SJCRH30 (cell line): Measurements from ENCODE around the gene PIK3R2. TPM values are rescaled to one million over a fixed set of nuclear protein-coding genes. Genes with fewer than 3 reads are reported as not detected.

Experiments
- DNase-seq, 2 experiments: peaks; one replicate each; pipeline ENCODE4 v3.0.0-alpha.2; 2015 to 2020
- H3K27ac ChIP-seq: fragments of 250-450 bp; sonication (Bioruptor Pico); 2 replicates; pipeline ENCODE4 v1.5.1; 2020; ENCODE audit warnings: mild to moderate bottlenecking, moderate library complexity
- H3K27me3 ChIP-seq: fragments of 250-450 bp; sonication (Bioruptor Pico); 2 replicates; pipeline ENCODE4 v1.5.1; 2020; ENCODE audit warnings: mild to moderate bottlenecking, moderate library complexity
- H3K36me3 ChIP-seq: fragments of 250-450 bp; sonication (Bioruptor Pico); 2 replicates; pipeline ENCODE4 v1.5.1; 2020; ENCODE audit warnings: mild to moderate bottlenecking, moderate library complexity
- H3K4me1 ChIP-seq: fragments of 250-450 bp; sonication (Bioruptor Pico); 2 replicates; pipeline ENCODE4 v1.5.1; 2020; ENCODE audit warnings: mild to moderate bottlenecking, moderate library complexity
- H3K4me3 ChIP-seq: fragments of 250-450 bp; sonication (Bioruptor Pico); 2 replicates; pipeline ENCODE4 v1.5.1; 2020; ENCODE audit warnings: mild to moderate bottlenecking, moderate library complexity
- H3K9me3 ChIP-seq: fragments of 250-450 bp; sonication (Bioruptor Pico); replicated peaks from 2 replicates; pipeline ENCODE4 v1.5.1; 2020; ENCODE audit warnings: mild to moderate bottlenecking, moderate library complexity
- total RNA-seq: library from RNA; depleted of rRNA; stranded (reverse); fragments of >200 nt; shearing (Covaris generic); gene quantifications from 2 replicates; pipeline ENCODE4 v1.2.3, GENCODE V29; 2014

Gene PIK3R2
- total RNA-seq, 1 experiment from 2014 or later: 35.0 TPM

- DNase-seq: no peak
- no peaks in the 10 kb centered on the region for H3K9me3 ChIP-seq
- H3K27me3 ChIP-seq: no peaks in the 10 kb centered on the region
- no peak overlapping the region for H3K27ac ChIP-seq
- 0 out of 2 replicates have a peak, but pooled peaks cover 5% of the 10 kb centered on the region for H3K4me1 ChIP-seq
- no peaks in the 10 kb centered on the region for H3K36me3 ChIP-seq
- H3K4me3 ChIP-seq: no peak overlapping the region
These were observed 33.8 kb upstream of the PIK3R2 start for GRCh38 chr19:18119013-18119716.

- H3K4me1 ChIP-seq: 0 out of 2 replicates have a peak, but pooled peaks cover 5% of the 10 kb centered on the region
- no peaks in the 10 kb centered on the region for H3K27me3 ChIP-seq
- no peaks in the 10 kb centered on the region for H3K9me3 ChIP-seq
- no peak for DNase-seq
- H3K4me3 ChIP-seq: no peak overlapping the region
- H3K27ac ChIP-seq: no peak overlapping the region
- 0 out of 2 replicates have a peak, but pooled peaks cover 2% of the 10 kb centered on the region for H3K36me3 ChIP-seq
These were observed 33.3 kb upstream of the PIK3R2 start for GRCh38 chr19:18119717-18120105.

- 0 out of 2 replicates have a peak, but pooled peaks cover 2% of the 10 kb centered on the region for H3K36me3 ChIP-seq
- 0 out of 2 replicates have a peak, but pooled peaks cover 5% of the 10 kb centered on the region for H3K4me1 ChIP-seq
- no peaks in the 10 kb centered on the region for H3K9me3 ChIP-seq
- DNase-seq: no peak
- no peaks in the 10 kb centered on the region for H3K27me3 ChIP-seq
- H3K27ac ChIP-seq: no peak overlapping the region
- H3K4me3 ChIP-seq: no peak overlapping the region
These were observed 32.8 kb upstream of the PIK3R2 start for GRCh38 chr19:18120127-18120526.

GRCh38 chr19:18121166-18121565 is 31.8 kb upstream of the PIK3R2 start:
- Histone ChIP-seq H3K27ac (no peak overlapping the region), H3K9me3 (no peaks in the 10 kb centered on the region), H3K4me1 (0 out of 2 replicates have a peak, but pooled peaks cover 5% of the 10 kb centered on the region), H3K36me3 (0 out of 2 replicates have a peak, but pooled peaks cover 2% of the 10 kb centered on the region), H3K4me3 (no peak overlapping the region), H3K27me3 (no peaks in the 10 kb centered on the region)
- no peak for DNase-seq

- Histone ChIP-seq H3K9me3 (no peaks in the 10 kb centered on the region), H3K36me3 (0 out of 2 replicates have a peak, but pooled peaks cover 4% of the 10 kb centered on the region), H3K4me1 (0 out of 2 replicates have a peak, but pooled peaks cover 3% of the 10 kb centered on the region), H3K27ac (no peak overlapping the region), H3K27me3 (no peaks in the 10 kb centered on the region), H3K4me3 (no peak overlapping the region)
- no peak for DNase-seq
These were observed 30.5 kb upstream of the PIK3R2 start for GRCh38 chr19:18122424-18122823.

- H3K36me3 ChIP-seq: 0 out of 2 replicates have a peak, but pooled peaks cover 4% of the 10 kb centered on the region
- no peak for DNase-seq
- no peaks in the 10 kb centered on the region for H3K27me3 ChIP-seq
- no peaks in the 10 kb centered on the region for H3K9me3 ChIP-seq
- H3K4me3 ChIP-seq: no peak overlapping the region
- H3K4me1 ChIP-seq: 0 out of 2 replicates have a peak, but pooled peaks cover 2% of the 10 kb centered on the region
- no peak overlapping the region for H3K27ac ChIP-seq
These were observed 29.8 kb upstream of the PIK3R2 start for GRCh38 chr19:18122860-18123795.

- Histone ChIP-seq H3K4me3 (no peak overlapping the region), H3K9me3 (no peaks in the 10 kb centered on the region), H3K36me3 (0 out of 2 replicates have a peak, but pooled peaks cover 4% of the 10 kb centered on the region), H3K27ac (no peak overlapping the region), H3K4me1 (no peaks in the 10 kb centered on the region), H3K27me3 (no peaks in the 10 kb centered on the region)
- DNase-seq: no peak
These were observed 29.1 kb upstream of the PIK3R2 start for GRCh38 chr19:18123819-18124218.

GRCh38 chr19:18126097-18126496 is 26.9 kb upstream of the PIK3R2 start:
- H3K36me3 ChIP-seq: peaks cover 9% of the 10 kb centered on the region; the same call in 1 of the 2 replicates
- no peak overlapping the region for H3K4me3 ChIP-seq

GRCh38 chr19:18128044-18128443 is 24.9 kb upstream of the PIK3R2 start:
- DNase-seq: no peak
- no peaks in the 10 kb centered on the region for H3K27me3 ChIP-seq
- no peaks in the 10 kb centered on the region for H3K9me3 ChIP-seq
- peaks cover 9% of the 10 kb centered on the region; the same call in 1 of the 2 replicates for H3K36me3 ChIP-seq
- H3K27ac ChIP-seq: no peak overlapping the region
- H3K4me1 ChIP-seq: no peaks in the 10 kb centered on the region
- H3K4me3 ChIP-seq: no peak overlapping the region

More at GRCh38 chr19:18126097-18126496, 26.9 kb upstream of the PIK3R2 start:
- Histone ChIP-seq H3K27ac (no peak overlapping the region), H3K27me3 (no peaks in the 10 kb centered on the region), H3K4me1 (no peaks in the 10 kb centered on the region), H3K9me3 (no peaks in the 10 kb centered on the region)
- DNase-seq: no peak

- Histone ChIP-seq H3K9me3 (no peaks in the 10 kb centered on the region), H3K27ac (no peak overlapping the region), H3K4me1 (no peaks in the 10 kb centered on the region), H3K4me3 (no peak overlapping the region), H3K36me3 (peaks cover 9% of the 10 kb centered on the region; the same call in 1 of the 2 replicates), H3K27me3 (no peaks in the 10 kb centered on the region)
- no peak for DNase-seq
These were observed 24.2 kb upstream of the PIK3R2 start for GRCh38 chr19:18128805-18129204.

- H3K36me3 ChIP-seq: peaks cover 7% of the 10 kb centered on the region; the same call in 1 of the 2 replicates
These were observed 22.3 kb upstream of the PIK3R2 start for GRCh38 chr19:18130523-18131242.

GRCh38 chr19:18131841-18132596 is 20.9 kb upstream of the PIK3R2 start:
- no peaks in the 10 kb centered on the region for H3K4me1 ChIP-seq
- H3K4me3 ChIP-seq: no peak overlapping the region
- H3K27me3 ChIP-seq: no peaks in the 10 kb centered on the region
- peaks cover 4% of the 10 kb centered on the region; the same call in 1 of the 2 replicates for H3K36me3 ChIP-seq
- no peak overlapping the region for H3K27ac ChIP-seq
- peak; percentile 47 to 50 for DNase-seq
- H3K9me3 ChIP-seq: no peaks in the 10 kb centered on the region

More at GRCh38 chr19:18130523-18131242, 22.3 kb upstream of the PIK3R2 start:
- DNase-seq: no peak
- Histone ChIP-seq H3K4me1 (no peaks in the 10 kb centered on the region), H3K27ac (no peak overlapping the region), H3K27me3 (no peaks in the 10 kb centered on the region), H3K9me3 (no peaks in the 10 kb centered on the region), H3K4me3 (no peak overlapping the region)

- Histone ChIP-seq H3K9me3 (no peaks in the 10 kb centered on the region), H3K27ac (no peak overlapping the region), H3K36me3 (peaks cover 4% of the 10 kb centered on the region), H3K27me3 (no peaks in the 10 kb centered on the region), H3K4me3 (no peak overlapping the region), H3K4me1 (no peaks in the 10 kb centered on the region)
- DNase-seq: no peak
These were observed 17.0 kb upstream of the PIK3R2 start for GRCh38 chr19:18135712-18136584.
